K562 treated with DMSO at 1 percent for 24 hours (cell line): ENCODE results near the gene DNAJB5. TPM values are rescaled to one million over a fixed set of nuclear protein-coding genes. Genes with fewer than 3 reads are reported as not detected.

ENCODE experiments used
- total RNA-seq: library from RNA; unstranded; fragments of 300-600 nt; gene quantifications from 2 replicates; pipeline ENCODE4 v1.2.3, GENCODE V29; 2022; ENCODE audit warnings: low read depth; ENCODE audit not compliant: insufficient read depth

The DNAJB5 gene
- total RNA-seq: 5.5 and 6.6 TPM in 2 replicates

DNA sequence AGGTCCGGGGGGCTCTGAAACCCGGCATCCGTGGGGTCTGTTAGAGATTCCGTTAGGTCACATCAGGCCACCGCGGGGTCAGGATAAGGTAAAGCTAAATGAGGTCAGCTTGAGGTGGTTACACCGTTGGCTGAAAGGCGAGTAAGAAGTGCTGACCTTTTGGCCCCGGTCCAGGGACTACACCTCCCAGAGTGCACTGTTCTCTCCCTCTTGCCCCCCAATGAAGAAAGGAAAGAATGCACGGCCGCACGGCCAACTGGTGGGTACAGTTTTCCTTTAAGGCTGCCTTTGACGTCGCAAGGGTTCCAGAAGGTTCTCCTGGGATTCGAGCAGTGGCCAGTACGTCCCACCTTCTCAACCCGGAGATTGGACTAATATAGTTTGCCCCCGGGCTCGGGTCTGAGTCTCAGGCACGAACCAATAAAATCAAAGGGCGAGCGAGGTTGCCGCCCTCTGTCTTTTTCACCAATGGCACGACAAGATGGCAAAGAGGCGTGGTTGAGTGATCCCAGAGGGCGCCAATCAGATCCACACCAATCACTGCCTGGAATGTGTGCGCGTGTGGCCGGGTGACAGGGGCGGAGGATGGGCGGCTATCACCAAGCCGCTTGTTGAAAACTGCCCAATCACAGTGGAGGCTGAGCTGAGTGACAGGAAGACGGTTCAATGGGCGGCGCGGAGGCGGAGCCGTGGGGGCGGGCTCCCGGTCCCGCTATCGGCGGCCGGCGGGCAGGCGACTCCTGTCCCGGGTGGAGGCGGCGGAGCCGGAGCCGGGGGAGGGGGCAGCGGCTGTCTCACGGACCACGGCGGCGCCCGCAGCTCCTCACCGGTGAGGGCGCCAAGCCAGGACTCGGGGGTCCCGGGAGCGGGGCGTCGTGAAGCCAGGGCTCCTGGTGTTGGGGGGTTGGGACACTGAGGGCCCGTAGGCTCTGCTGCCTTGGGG lies at the start of gene DNAJB5:
Gene DNAJB5 (plus strand): TSS at position 743 of the 943 bp plus-strand sequence. CDS start 886 bp downstream, outside the sequence.

GRCh38 chr9:34957492-34958410 lies 31.8 kb upstream of the DNAJB5 start, which contains the start of gene PHF24:
Gene PHF24, plus strand, starts transcription at chr9:34958285. Its CDS starts 13,014 bp downstream, at chr9:34971299.

Other genes with a start within 250 kb of the DNAJB5 start
- 0.25 TPM in 2 replicates for gene PHF24, start 31.5 kb upstream of the DNAJB5 start, total RNA-seq
- gene VCP, start 82.9 kb downstream of the DNAJB5 start, total RNA-seq: 216 and 236 TPM in 2 replicates
- gene FANCG, start 90.2 kb downstream of the DNAJB5 start, total RNA-seq: 19.7 and 24.1 TPM in 2 replicates
- gene PIGO, start 106.8 kb downstream of the DNAJB5 start, total RNA-seq: 9.7 and 9.8 TPM in 2 replicates
- 162 and 166 TPM in 2 replicates for gene STOML2, start 113.4 kb downstream of the DNAJB5 start, total RNA-seq
- gene ATOSB, start 126.1 kb downstream of the DNAJB5 start, total RNA-seq: 6.0 and 7.9 TPM in 2 replicates
- gene UNC13B, start 172.3 kb downstream of the DNAJB5 start, total RNA-seq: 14.5 and 15.7 TPM in 2 replicates